Mucosa of descending colon (tissue), 3 donors: ENCODE results near the gene TRPV6. TPM values are rescaled to one million over a fixed set of nuclear protein-coding genes. Genes with fewer than 3 reads are reported as not detected.

Experiments used
- ATAC-seq: fragments of 200-7000 bp; cut with Tn5 transposase; one replicate; pipeline ENCODE4 v1.9.1; 2020; ENCODE audit warnings: mild to moderate bottlenecking, moderate library complexity
- DNase-seq, 3 donors: peaks; one replicate each; pipeline ENCODE4 v3.0.0-alpha.2; 2020
- H3K36me3 ChIP-seq: fragments of 200-600 bp; one replicate; pipeline ENCODE4 v1.8.0; 2021; ENCODE audit warnings: low read depth, mild to moderate bottlenecking
- H3K4me1 ChIP-seq: fragments of 200-600 bp; one replicate; pipeline ENCODE4 v1.8.0; 2021; ENCODE audit warnings: low read depth, mild to moderate bottlenecking
- H3K4me3 ChIP-seq: fragments of 200-600 bp; one replicate; pipeline ENCODE4 v1.8.0; 2021; ENCODE audit warnings: mild to moderate bottlenecking
- H3K9me3 ChIP-seq: fragments of 200-600 bp; one replicate; pipeline ENCODE4 v1.8.0; 2021; ENCODE audit warnings: mild to moderate bottlenecking
- intact Hi-C, 2 donors: fragments of 100-400 bp; cut with DNase I in 1 of 2; cut with micrococcal nuclease in 1 of 2; formaldehyde crosslinking; loops; one replicate each; pipeline versions ENCODE4 v1.11.0 to v1.11.1; 2022; cut with DNase I, micrococcal nuclease
- total RNA-seq, 3 donors: library from RNA; stranded (reverse); fragmentation: NEBNext Ultra II Directional in 2 of 3; extraction: Animal tissue kit (Norgen Biotek cat#: 25700) in 2 of 3; gene quantifications; one replicate each; pipeline versions ENCODE4 v1.2.1 to v1.2.4, GENCODE V29; 2021 to 2023
- TF ChIP-seq, protein P1 (sequence below): fragments of 200-600 bp; IDR thresholded peaks from one replicate; pipeline ENCODE4 v1.8.0; 2022; ENCODE audit warnings: antibody characterized with exemption, mild to moderate bottlenecking
- donor health status: DM: no; HTN: no; CAD: no; lungs with moderate emphysema.
- donor health status: DM: no; HTN: no; CAD: no.
- donor health status: DM: no; HTN: yes; CAD: no.

The TRPV6 gene
- total RNA-seq, 3 donors from 2014 or later, result 0.35 to 0.55 (median 0.44) TPM

DNA sequence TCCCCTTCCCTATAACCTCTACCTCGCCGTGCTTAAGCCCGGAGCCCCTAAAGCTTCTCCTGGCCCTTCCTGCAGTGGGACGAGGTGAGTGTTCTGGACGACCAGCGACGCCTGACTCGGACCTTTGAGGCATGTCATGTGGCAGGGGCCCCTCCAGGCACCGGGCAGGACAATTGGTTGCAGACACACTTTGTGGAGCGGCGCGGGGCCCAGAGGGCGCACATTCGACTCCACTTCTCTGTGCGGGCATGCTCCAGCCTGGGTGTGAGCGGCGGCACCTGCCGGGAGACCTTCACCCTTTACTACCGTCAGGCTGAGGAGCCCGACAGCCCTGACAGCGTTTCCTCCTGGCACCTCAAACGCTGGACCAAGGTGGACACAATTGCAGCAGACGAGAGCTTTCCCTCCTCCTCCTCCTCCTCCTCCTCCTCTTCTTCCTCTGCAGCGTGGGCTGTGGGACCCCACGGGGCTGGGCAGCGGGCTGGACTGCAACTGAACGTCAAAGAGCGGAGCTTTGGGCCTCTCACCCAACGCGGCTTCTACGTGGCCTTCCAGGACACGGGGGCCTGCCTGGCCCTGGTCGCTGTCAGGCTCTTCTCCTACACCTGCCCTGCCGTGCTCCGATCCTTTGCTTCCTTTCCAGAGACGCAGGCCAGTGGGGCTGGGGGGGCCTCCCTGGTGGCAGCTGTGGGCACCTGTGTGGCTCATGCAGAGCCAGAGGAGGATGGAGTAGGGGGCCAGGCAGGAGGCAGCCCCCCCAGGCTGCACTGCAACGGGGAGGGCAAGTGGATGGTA lies 21.5 kb downstream of the TRPV6 start:
- no peaks in the 10 kb centered on the region for H3K36me3 ChIP-seq
- no peak for DNase-seq
- intact Hi-C loops, result no loop called here
- no peak for ATAC-seq
- no peak overlapping the region for H3K4me3 ChIP-seq
- H3K9me3 ChIP-seq, result no peaks in the 10 kb centered on the region
- H3K4me1 ChIP-seq, result no peaks in the 10 kb centered on the region
- TF ChIP-seq, protein P1, sequence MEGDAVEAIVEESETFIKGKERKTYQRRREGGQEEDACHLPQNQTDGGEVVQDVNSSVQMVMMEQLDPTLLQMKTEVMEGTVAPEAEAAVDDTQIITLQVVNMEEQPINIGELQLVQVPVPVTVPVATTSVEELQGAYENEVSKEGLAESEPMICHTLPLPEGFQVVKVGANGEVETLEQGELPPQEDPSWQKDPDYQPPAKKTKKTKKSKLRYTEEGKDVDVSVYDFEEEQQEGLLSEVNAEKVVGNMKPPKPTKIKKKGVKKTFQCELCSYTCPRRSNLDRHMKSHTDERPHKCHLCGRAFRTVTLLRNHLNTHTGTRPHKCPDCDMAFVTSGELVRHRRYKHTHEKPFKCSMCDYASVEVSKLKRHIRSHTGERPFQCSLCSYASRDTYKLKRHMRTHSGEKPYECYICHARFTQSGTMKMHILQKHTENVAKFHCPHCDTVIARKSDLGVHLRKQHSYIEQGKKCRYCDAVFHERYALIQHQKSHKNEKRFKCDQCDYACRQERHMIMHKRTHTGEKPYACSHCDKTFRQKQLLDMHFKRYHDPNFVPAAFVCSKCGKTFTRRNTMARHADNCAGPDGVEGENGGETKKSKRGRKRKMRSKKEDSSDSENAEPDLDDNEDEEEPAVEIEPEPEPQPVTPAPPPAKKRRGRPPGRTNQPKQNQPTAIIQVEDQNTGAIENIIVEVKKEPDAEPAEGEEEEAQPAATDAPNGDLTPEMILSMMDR, result no peak

- DNase-seq, result no peak
- Histone ChIP-seq H3K36me3 (no peaks in the 10 kb centered on the region), H3K9me3 (no peaks in the 10 kb centered on the region), H3K4me1 (no peaks in the 10 kb centered on the region), H3K4me3 (no peak overlapping the region)
- no peak for ATAC-seq
- TF ChIP-seq, protein P1, result no peak
- intact Hi-C loops, result no loop called here
Observed at GRCh38 chr7:142862786-142863400, 22.7 kb downstream of the TRPV6 start.

DNA sequence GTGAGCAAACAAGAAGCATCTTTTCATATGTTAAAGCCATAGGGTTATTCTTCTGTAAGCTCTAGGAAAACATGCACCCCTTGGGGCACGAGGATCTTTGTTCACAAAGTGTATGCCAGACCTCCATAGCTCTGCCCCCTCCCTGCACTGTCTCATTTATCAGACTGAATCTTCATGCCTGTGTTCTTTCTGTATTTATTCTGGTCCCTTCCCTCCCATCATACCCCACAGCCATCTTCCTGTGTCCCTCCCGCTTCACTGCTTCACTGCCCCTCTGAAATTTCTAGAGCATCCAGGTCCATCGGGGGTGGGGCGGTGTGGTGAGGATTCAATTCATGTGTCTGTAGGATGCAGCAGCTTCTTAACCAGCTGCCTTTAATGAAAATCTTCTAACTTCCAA lies 23.2 kb downstream of the TRPV6 start:
- intact Hi-C loops, result no loop called here
- Histone ChIP-seq H3K36me3 (no peaks in the 10 kb centered on the region), H3K4me1 (no peaks in the 10 kb centered on the region), H3K4me3 (no peak overlapping the region), H3K9me3 (no peaks in the 10 kb centered on the region)
- TF ChIP-seq, protein P1, result no peak
- DNase-seq (no peak), ATAC-seq (no peak)

DNA sequence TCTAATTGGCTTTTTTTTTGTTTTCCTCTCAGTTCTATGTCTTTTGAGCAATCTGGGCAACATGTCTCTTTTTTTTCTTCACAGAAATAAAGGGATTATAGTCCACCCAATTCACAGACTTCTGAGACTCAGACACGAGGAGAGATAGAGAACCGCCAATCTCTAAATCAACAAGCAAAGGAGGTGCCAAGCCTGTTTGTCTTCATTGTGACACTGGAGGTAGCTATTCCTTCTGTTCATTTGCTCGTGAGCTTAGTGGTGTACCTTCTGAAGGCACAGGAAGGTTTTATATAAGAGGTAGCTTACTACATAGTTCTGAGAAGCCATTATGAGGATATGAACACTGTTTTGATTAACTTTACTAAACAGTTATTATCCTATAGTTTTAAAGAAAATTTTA lies 24.6 kb downstream of the TRPV6 start:
- ATAC-seq (no peak), DNase-seq (no peak)
- intact Hi-C loops, result no loop called here
- Histone ChIP-seq H3K9me3 (no peaks in the 10 kb centered on the region), H3K4me3 (no peak overlapping the region), H3K36me3 (no peaks in the 10 kb centered on the region), H3K4me1 (no peaks in the 10 kb centered on the region)
- TF ChIP-seq, protein P1, result no peak

DNA sequence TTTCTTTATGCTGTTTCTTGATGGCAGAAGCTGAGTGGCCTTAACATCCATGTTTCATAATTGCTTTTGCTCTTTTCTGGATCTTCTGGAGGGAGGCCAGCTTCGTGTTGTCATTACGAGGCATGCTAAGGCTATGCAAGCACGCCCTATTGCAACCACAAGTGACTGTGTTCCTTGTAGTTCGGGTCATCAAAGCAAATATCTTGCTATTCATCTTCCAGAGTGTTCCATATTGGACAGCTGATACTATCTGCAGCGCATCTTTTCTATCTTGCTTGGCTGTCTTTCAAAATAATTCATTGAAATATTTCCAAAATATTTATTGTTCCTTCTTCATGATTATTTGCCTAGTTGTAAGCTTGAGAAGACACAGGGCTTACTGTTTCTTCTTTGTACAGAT lies 25.7 kb downstream of the TRPV6 start:
- TF ChIP-seq, protein P1, result no peak
- DNase-seq (peak in 1 of 3 donors; percentile 23), ATAC-seq (no peak)
- no peaks in the 10 kb centered on the region for H3K9me3 ChIP-seq
- no peak overlapping the region for H3K4me3 ChIP-seq
- H3K36me3 ChIP-seq, result no peaks in the 10 kb centered on the region
- intact Hi-C loops, result loop anchor here in 1 of 2 donors (10.0 kb wide), 1 partner anchor 145 kb away; no protein-coding TSS in a partner anchor
- peaks cover 7% of the 10 kb centered on the region for H3K4me1 ChIP-seq
